GM12892 (cell line): ENCODE results near the gene IQGAP2.

Experiments used
- POLR2A ChIP-seq: IDR thresholded peaks from 2 replicates; pipeline ENCODE4 v1.6.1; 2011; ENCODE audit warnings: low read depth, low read length, control low read depth
- POLR2AphosphoS5 ChIP-seq: IDR thresholded peaks from 2 replicates; pipeline ENCODE4 v1.6.1; 2011; ENCODE audit warnings: low read depth, low read length, control low read depth
- TAF1 ChIP-seq: IDR thresholded peaks from 2 replicates; pipeline ENCODE4 v1.6.1; 2011; ENCODE audit warnings: low read depth, mild to moderate bottlenecking, control low read depth, low read length, borderline replicate concordance

DNA sequence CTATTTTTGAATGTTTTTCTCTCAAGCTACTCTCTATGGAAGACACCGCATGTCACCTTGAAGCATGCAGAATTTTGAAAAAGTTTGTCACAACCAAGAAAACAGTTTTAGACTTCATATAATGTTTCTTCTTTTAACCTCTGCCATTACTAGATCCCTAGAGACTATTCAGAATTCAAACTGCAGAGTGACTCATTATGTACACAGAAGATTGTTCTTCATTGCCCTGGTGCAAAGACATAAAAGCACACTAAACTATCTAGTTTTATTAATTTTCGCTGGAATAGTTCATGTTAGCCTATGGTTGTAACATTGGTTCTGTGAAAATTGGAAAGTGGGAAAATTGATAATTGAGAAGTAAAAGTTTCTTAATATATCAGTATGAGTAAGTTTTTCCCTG lies 201.8 kb downstream of the IQGAP2 start:
- TF ChIP-seq POLR2A (no peak), POLR2AphosphoS5 (no peak), TAF1 (no peak)
